ENCODE measurements around the gene URM1. TPM values are rescaled to one million over a fixed set of nuclear protein-coding genes. Genes with fewer than 3 reads are reported as not detected.

Gene URM1
- polyA plus RNA-seq (2011; rRNA removed) (43.6 and 61.6 TPM in 2 replicates), polyA plus RNA-seq (2017; fragmentation: RNase III; extraction: RNeasy Plus Mini Kit Qiagen cat#74134 plus additional on column Dnase treatment) (49.5 to 50.6 TPM (median 49.7 TPM) in 3 replicates), polyA minus RNA-seq (2011; rRNA and poly(A)+ RNA removed) (43.8 and 52.7 TPM in 2 replicates)
- polyA plus RNA-seq (2012; cell fraction: cytosol; rRNA removed) = 66.7 and 75.4 TPM in 2 replicates
- 71.3 and 83.4 TPM in 2 replicates for polyA plus RNA-seq (2012; cell fraction: nucleus; rRNA removed)

DNA sequence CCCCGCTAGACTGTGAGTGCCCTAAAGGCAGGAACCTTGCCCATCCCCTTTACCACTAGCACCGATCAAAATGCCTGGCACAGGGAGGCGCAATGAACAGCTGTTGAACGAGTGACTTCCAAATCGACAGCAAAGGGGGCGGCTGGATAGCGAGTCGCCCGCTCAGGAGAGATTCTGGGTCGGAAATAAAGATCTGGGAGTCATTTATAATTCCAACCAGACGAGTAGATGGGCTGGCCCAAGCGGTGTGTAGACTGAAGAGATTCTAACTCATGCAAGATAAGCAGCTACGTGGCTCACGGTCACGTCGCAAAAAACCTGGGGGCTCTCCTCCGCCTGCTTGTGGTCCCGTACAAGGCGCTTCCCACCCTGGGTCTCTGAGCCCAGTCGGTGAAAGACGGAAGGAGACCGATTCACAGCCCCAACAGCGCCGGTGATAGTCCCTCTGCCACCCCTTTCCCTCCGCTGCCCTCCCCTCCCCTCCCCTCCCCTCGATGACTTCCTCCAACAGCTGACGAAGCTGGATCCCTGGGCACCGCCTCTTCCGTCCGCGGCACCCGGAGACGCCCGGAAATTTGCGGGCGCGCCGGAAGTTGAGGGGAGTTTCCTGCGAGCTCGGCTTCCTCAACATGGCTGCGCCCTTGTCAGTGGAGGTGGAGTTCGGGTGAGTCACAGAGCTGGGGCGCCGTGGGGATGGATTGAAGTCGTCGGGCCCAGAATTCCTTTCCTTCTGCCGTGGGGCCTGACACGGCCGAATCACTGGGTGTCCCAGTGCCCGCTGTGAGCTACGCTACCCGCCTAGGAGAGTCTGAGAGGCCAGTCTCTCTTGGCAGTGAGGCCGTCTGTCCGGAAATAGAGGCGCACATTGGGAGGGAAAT lies at the start of gene URM1:
TSS of gene URM1 (plus strand) at position 623 of the 878 bp plus-strand sequence. CDS start at position 630, 7 bp downstream.
- Histone ChIP-seq H3K4me3 (peak within 1 kb of the TSS; percentile 83), H3K4me1 (peaks cover 19% of the 10 kb centered on the region; the same call in 2 of the 3 replicates), H3K4me2 (peak within 1 kb of the TSS; percentile 96), H3K27ac (peak within 1 kb of the TSS; percentile 89 to 90), H3K9me3 (no peaks in the 10 kb centered on the region)
- TF ChIP-seq PHF8 (IDR thresholded peaks at IDR 0.05; ENCODE audit: borderline replicate concordance, low read depth) (peak; percentile 30; the same call in 1 of the 2 replicates), FOSL2 (IDR thresholded peaks at IDR 0.05) (no peak), FOSL2 (CRISPR knock-in tag; IDR thresholded peaks at IDR 0.05) (peak; percentile 85), KDM5A (IDR thresholded peaks at IDR 0.05) (peak; percentile 88), EHF (CRISPR knock-in tag; IDR thresholded peaks at IDR 0.05) (no peak), POLR2A (IDR thresholded peaks at IDR 0.05; ENCODE audit: low read length) (peak; percentile 83), HOXB5 (CRISPR knock-in tag; IDR thresholded peaks at IDR 0.05) (no peak), MAZ (IDR thresholded peaks at IDR 0.05; ENCODE audit: borderline replicate concordance, low read depth, low read length) (peak; percentile 40; the same call in 1 of the 2 replicates), CHD4 (IDR thresholded peaks at IDR 0.05; ENCODE audit: borderline replicate concordance) (no peak), HDAC2 (IDR thresholded peaks at IDR 0.05) (peak; percentile 45; the same call in 1 of the 2 replicates), JUN (IDR thresholded peaks at IDR 0.05) (peak in 1 of 2 experiments; percentile 82; a peak in 1 of 5 replicates)
- TF ChIP-seq, protein P1, sequence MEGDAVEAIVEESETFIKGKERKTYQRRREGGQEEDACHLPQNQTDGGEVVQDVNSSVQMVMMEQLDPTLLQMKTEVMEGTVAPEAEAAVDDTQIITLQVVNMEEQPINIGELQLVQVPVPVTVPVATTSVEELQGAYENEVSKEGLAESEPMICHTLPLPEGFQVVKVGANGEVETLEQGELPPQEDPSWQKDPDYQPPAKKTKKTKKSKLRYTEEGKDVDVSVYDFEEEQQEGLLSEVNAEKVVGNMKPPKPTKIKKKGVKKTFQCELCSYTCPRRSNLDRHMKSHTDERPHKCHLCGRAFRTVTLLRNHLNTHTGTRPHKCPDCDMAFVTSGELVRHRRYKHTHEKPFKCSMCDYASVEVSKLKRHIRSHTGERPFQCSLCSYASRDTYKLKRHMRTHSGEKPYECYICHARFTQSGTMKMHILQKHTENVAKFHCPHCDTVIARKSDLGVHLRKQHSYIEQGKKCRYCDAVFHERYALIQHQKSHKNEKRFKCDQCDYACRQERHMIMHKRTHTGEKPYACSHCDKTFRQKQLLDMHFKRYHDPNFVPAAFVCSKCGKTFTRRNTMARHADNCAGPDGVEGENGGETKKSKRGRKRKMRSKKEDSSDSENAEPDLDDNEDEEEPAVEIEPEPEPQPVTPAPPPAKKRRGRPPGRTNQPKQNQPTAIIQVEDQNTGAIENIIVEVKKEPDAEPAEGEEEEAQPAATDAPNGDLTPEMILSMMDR (IDR thresholded peaks at IDR 0.05) = peak; percentile 28; the same call in 2 of the 3 replicates
- TF ChIP-seq, protein P2, sequence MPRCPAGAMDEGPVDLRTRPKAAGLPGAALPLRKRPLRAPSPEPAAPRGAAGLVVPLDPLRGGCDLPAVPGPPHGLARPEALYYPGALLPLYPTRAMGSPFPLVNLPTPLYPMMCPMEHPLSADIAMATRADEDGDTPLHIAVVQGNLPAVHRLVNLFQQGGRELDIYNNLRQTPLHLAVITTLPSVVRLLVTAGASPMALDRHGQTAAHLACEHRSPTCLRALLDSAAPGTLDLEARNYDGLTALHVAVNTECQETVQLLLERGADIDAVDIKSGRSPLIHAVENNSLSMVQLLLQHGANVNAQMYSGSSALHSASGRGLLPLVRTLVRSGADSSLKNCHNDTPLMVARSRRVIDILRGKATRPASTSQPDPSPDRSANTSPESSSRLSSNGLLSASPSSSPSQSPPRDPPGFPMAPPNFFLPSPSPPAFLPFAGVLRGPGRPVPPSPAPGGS (IDR thresholded peaks at IDR 0.05) = 0 out of 3 replicates have a peak, but pooled peaks have one; percentile 30
- TF ChIP-seq, protein P3, sequence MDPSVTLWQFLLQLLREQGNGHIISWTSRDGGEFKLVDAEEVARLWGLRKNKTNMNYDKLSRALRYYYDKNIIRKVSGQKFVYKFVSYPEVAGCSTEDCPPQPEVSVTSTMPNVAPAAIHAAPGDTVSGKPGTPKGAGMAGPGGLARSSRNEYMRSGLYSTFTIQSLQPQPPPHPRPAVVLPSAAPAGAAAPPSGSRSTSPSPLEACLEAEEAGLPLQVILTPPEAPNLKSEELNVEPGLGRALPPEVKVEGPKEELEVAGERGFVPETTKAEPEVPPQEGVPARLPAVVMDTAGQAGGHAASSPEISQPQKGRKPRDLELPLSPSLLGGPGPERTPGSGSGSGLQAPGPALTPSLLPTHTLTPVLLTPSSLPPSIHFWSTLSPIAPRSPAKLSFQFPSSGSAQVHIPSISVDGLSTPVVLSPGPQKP (IDR thresholded peaks at IDR 0.05; ENCODE audit: low read depth, low read length) = 0 out of 2 replicates have a peak, but pooled peaks have one; percentile 7
- TF ChIP-seq, protein P4, sequence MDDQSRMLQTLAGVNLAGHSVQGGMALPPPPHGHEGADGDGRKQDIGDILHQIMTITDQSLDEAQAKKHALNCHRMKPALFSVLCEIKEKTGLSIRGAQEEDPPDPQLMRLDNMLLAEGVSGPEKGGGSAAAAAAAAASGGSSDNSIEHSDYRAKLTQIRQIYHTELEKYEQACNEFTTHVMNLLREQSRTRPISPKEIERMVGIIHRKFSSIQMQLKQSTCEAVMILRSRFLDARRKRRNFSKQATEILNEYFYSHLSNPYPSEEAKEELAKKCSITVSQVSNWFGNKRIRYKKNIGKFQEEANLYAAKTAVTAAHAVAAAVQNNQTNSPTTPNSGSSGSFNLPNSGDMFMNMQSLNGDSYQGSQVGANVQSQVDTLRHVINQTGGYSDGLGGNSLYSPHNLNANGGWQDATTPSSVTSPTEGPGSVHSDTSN (IDR thresholded peaks at IDR 0.05) = peak; percentile 57; the same call in 1 of the 2 replicates
- DNase-seq (ENCODE audit: low read depth in 1 of 2, low spot score in 1 of 2) (peak; percentile 94 to 97), ATAC-seq (peak; percentile 96 to 98), FAIRE-seq (no peak)
- CTCF ChIA-PET = interaction anchor here (1.0 to 5.0 kb wide), 9 partner anchors 9 to 75 kb away, joined by 3 to 39 read pairs (median 5); partner anchors contain the start of gene CERCAM
- WGBS (ENCODE audit: missing lambda C conversion rate) = 2% methylated on average over 31 of the region's 55 CpGs
- POLR2A ChIA-PET = interaction anchor here (0.5 to 2.3 kb wide), 12 partner anchors 10 to 264 kb away, joined by 3 to 34 read pairs (median 5); partner anchors contain the start of genes CERCAM, GOLGA2, SLC27A4 and SWI5

DNA sequence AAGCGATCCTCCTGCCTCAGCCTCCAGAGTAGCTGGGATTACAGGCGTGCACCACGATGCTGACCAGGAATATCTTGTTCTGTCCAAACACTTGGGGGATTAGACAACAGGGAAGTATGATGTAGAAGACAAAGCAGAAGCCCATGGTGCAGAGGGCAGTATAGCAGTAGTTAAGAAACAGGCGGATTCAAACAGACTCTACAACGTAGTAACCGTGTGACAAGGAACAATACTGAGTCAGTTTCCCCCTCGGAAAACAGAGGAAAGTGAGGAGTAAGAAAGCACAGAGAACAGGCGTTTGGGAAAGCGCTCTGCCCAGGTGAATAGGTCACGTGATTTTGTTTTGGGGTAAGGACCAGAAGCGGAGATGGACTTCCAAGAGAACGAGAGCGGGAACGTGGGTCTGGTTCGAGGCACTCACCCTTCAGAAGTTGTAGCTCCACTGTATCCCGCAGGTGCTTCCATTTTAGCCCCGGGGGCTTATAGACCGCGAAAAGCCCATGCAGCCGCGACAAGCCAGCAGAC lies 49.2 kb upstream of the URM1 start:
- no peak; a peak in 1 of 5 replicates for TF ChIP-seq JUN (IDR thresholded peaks at IDR 0.05)
- TF ChIP-seq RCOR1 (IDR thresholded peaks at IDR 0.05; ENCODE audit: low read depth, low read length) = no peak
- TF ChIP-seq, protein P5, sequence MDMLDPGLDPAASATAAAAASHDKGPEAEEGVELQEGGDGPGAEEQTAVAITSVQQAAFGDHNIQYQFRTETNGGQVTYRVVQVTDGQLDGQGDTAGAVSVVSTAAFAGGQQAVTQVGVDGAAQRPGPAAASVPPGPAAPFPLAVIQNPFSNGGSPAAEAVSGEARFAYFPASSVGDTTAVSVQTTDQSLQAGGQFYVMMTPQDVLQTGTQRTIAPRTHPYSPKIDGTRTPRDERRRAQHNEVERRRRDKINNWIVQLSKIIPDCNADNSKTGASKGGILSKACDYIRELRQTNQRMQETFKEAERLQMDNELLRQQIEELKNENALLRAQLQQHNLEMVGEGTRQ (IDR thresholded peaks at IDR 0.05) = peak; percentile 91
- TF ChIP-seq PHF8 (IDR thresholded peaks at IDR 0.05; ENCODE audit: borderline replicate concordance, low read depth) = peak; percentile 26; the same call in 1 of the 2 replicates
- TF ChIP-seq KDM5A (IDR thresholded peaks at IDR 0.05) = peak; percentile 53
- TF ChIP-seq, protein P2 (IDR thresholded peaks at IDR 0.05) = 0 out of 3 replicates have a peak, but pooled peaks have one; percentile 19
- peak overlapping the region; percentile 97 to 99 for H3K27ac ChIP-seq
- H3K4me1 ChIP-seq = peaks cover 20% of the 10 kb centered on the region
- peak overlapping the region; percentile 86 for H3K4me2 ChIP-seq
- ATAC-seq = peak; percentile 10 to 38; a peak in 4 of 6 replicates
- H3K4me3 ChIP-seq = peak overlapping the region; percentile 74
- POLR2A ChIA-PET = no interaction called here
- CTCF ChIA-PET = interaction anchor here (0.9 to 2.9 kb wide), 6 partner anchors 11 to 27 kb away, joined by 4 to 16 read pairs (median 7); no protein-coding TSS in a partner anchor
- 2% methylated on average over 21 of the region's 21 CpGs for WGBS (ENCODE audit: missing lambda C conversion rate)
- no peaks in the 10 kb centered on the region for H3K9me3 ChIP-seq
- no peak for FAIRE-seq
- DNase-seq (ENCODE audit: low read depth in 1 of 2, low spot score in 1 of 2) = no peak

All from A549 (cell line).